Activated CD4-positive, alpha-beta memory T cell treated with anti-CD3 and anti-CD28 coated beads, Interleukin-2, amount 10 ng/mL, durations not matched to agents 7 days and 5 days (primary cell): Measurements from ENCODE around the gene OR52A5. TPM values are rescaled to one million over a fixed set of nuclear protein-coding genes. Genes with fewer than 3 reads are reported as not detected.

Experiments
- CTCF ChIA-PET: fragments of 350-600 bp; sonication (Branson Sonifier 250); formaldehyde crosslinking; loops from one replicate; lab custom pipeline; 2021; ENCODE audit warnings: antibody characterized with exemption, inconsistent platforms; lab: Charles Lee
- POLR2A ChIA-PET: fragments of 350-600 bp; sonication (Branson Sonifier 250); formaldehyde crosslinking; loops from one replicate; lab custom pipeline; 2021; ENCODE audit warnings: antibody characterized with exemption; lab: Charles Lee
- DNase-seq: peaks from one replicate; pipeline ENCODE4 v3.0.0-alpha.2; 2020
- H3K27ac Mint-ChIP-seq: one replicate; pipeline ENCODE4 v1.8.0; 2021; ENCODE audit warnings: mild to moderate bottlenecking, mixed read lengths
- H3K27me3 Mint-ChIP-seq: one replicate; pipeline ENCODE4 v1.8.0; 2021; ENCODE audit warnings: mixed read lengths
- H3K36me3 Mint-ChIP-seq: one replicate; pipeline ENCODE4 v1.8.0; 2021; ENCODE audit warnings: low read depth, mixed read lengths
- H3K4me1 Mint-ChIP-seq: one replicate; pipeline ENCODE4 v1.8.0; 2021; ENCODE audit warnings: mixed read lengths
- H3K4me3 Mint-ChIP-seq: one replicate; pipeline ENCODE4 v1.8.0; 2021; ENCODE audit warnings: mild to moderate bottlenecking, mixed read lengths
- H3K9me3 Mint-ChIP-seq: one replicate; pipeline ENCODE4 v1.8.0; 2021; ENCODE audit warnings: mixed read lengths
- total RNA-seq, 2 experiments: library from RNA; stranded (reverse); gene quantifications; one replicate each; pipeline ENCODE4 v1.2.3, GENCODE V29; 2021

OR52A5 gene
- total RNA-seq, 2 experiments from 2014 or later, result not detected

DNA sequence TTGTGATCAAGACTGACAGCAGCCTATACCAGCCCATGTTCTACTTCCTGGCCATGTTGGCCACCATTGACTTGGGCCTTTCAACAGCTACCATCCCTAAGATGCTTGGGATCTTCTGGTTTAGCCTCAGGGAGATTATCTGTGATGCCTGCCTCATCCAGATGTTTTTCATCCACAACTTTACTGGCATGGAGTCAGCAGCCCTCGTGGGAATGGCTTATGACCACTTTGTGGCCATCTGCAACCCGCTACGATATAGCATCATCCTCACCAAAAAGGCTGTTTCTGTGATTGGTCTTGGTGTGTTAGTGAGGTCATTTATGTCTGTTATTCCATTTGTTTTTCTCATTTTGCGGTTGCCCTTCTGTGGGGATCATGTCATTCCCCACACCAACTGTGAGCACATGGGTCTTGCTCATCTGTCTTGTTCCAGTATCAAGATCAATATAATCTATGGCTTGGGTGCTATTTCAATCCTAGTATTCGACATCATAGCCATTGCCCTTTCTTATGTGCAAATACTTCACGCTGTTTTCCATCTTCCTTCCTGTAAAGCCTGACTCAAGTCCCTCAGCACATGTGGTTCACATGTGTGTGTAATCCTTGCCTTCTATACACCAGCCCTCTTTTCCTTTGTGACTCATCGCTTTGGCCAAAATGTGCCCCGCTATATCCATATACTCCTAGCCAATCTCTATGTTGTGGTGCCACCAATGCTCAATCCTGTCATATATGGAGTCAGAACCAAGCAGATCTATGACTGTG is 45.2 kb downstream of the OR52A5 start:
- H3K27ac Mint-ChIP-seq, result no peak overlapping the region
- ChIA-PET POLR2A (no interaction called here), CTCF (no interaction called here)
- H3K9me3 Mint-ChIP-seq, result no peaks in the 10 kb centered on the region
- no peaks in the 10 kb centered on the region for H3K36me3 Mint-ChIP-seq
- no peak for DNase-seq
- no peak overlapping the region for H3K4me3 Mint-ChIP-seq
- no peaks in the 10 kb centered on the region for H3K27me3 Mint-ChIP-seq
- no peaks in the 10 kb centered on the region for H3K4me1 Mint-ChIP-seq

DNA sequence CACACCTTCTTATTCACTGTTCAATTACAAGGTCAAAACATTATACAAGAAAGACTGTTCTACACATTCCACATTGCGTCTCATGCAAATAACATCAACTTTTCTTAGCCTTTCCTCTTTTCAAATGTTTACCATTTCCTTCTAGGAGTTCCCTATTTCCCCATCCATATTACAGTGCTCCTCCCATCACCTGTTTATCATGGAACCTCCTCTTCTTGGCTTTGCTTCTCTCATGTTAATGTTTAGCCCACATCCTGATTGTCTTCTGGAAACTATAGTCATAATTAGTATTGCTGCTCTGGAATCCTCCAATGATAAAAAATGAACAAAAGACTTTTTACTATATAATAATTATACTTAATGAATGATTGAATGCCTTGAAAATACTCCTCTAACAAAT is 47.5 kb downstream of the OR52A5 start:
- Mint-ChIP-seq H3K4me3 (no peak overlapping the region), H3K36me3 (no peaks in the 10 kb centered on the region), H3K27me3 (no peaks in the 10 kb centered on the region), H3K9me3 (no peaks in the 10 kb centered on the region), H3K27ac (no peak overlapping the region), H3K4me1 (no peaks in the 10 kb centered on the region)
- POLR2A ChIA-PET, result no interaction called here
- no peak for DNase-seq
- CTCF ChIA-PET, result no interaction called here

DNA sequence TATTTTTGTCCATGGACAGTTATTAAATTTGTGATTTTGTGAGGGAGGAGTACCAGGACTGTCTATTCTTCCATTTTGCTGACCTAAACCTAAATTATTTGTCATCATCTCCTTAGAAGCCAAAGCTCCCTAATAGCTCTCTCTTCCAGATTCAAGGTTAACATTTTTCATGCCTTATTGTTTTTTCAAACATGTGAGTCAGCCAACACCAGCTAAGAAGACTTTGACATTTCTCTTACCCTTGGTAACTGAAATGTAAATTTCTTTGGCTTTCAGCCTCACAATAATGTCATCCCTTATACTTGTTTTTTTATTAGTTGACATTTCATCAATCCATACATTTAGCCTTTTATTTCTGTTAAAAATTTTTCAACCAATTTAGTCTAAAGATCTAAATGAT is 49.6 kb downstream of the OR52A5 start:
- H3K4me3 Mint-ChIP-seq, result no peak overlapping the region
- H3K9me3 Mint-ChIP-seq, result no peaks in the 10 kb centered on the region
- CTCF ChIA-PET, result no interaction called here
- no peaks in the 10 kb centered on the region for H3K36me3 Mint-ChIP-seq
- H3K27me3 Mint-ChIP-seq, result no peaks in the 10 kb centered on the region
- POLR2A ChIA-PET, result no interaction called here
- no peaks in the 10 kb centered on the region for H3K4me1 Mint-ChIP-seq
- DNase-seq, result no peak
- H3K27ac Mint-ChIP-seq, result no peak overlapping the region

DNA sequence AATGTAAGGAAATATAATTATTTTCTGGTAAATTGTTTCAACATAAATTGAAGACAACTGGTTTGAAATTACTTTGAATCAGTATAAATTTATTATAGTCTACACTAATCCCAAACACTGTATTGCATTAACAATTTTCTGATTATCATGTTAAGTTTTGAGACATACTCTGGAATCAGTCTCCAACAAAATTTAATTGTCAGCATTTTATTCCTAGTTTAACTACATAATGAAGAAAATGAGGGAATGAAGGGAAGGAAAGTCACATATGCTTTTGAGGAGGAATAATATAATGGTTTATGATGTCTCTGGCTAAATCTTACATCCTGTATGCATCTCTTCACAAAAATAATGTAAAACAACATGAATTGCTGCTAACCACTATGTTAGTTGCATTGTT is 54.6 kb downstream of the OR52A5 start:
- no peak for DNase-seq
- Mint-ChIP-seq H3K27ac (no peak overlapping the region), H3K36me3 (no peaks in the 10 kb centered on the region), H3K27me3 (no peaks in the 10 kb centered on the region), H3K4me1 (no peaks in the 10 kb centered on the region), H3K9me3 (no peaks in the 10 kb centered on the region), H3K4me3 (no peak overlapping the region)
- CTCF ChIA-PET, result no interaction called here
- POLR2A ChIA-PET, result no interaction called here

GRCh38 chr11:5081405-5081804 is 56.8 kb downstream of the OR52A5 start:
- no peak overlapping the region for H3K4me3 Mint-ChIP-seq
- ChIA-PET CTCF (no interaction called here), POLR2A (no interaction called here)
- H3K27me3 Mint-ChIP-seq, result no peaks in the 10 kb centered on the region
- no peak overlapping the region for H3K27ac Mint-ChIP-seq
- H3K36me3 Mint-ChIP-seq, result no peaks in the 10 kb centered on the region
- no peak for DNase-seq
- H3K4me1 Mint-ChIP-seq, result no peaks in the 10 kb centered on the region
- no peaks in the 10 kb centered on the region for H3K9me3 Mint-ChIP-seq

Other genes with a start within 250 kb of the OR52A5 start
- gene OR51A7, start 234.6 kb downstream of the OR52A5 start, total RNA-seq, result not detected
- gene OR51G2, start 219.0 kb downstream of the OR52A5 start, total RNA-seq, result not detected
- not detected for gene OR51G1, start 214.0 kb downstream of the OR52A5 start, total RNA-seq
- gene OR51A4, start 190.8 kb downstream of the OR52A5 start, total RNA-seq, result not detected
- not detected for gene OR51A2, start 182.6 kb downstream of the OR52A5 start, total RNA-seq
- not detected for gene OR51L1, start 143.5 kb downstream of the OR52A5 start, total RNA-seq
- gene OR52J3, start 91.8 kb downstream of the OR52A5 start, total RNA-seq, result not detected
- not detected for gene OR52E2, start 78.7 kb downstream of the OR52A5 start, total RNA-seq
- gene OR52E1, start 68.8 kb downstream of the OR52A5 start, total RNA-seq, result not detected
- gene OR52A1, start 16.4 kb upstream of the OR52A5 start, total RNA-seq, result not detected
- not detected for gene OR51V1, start 62.3 kb upstream of the OR52A5 start, total RNA-seq
- gene HBB, start 88.7 kb upstream of the OR52A5 start, total RNA-seq, result not detected
- not detected for gene HBD, start 96.1 kb upstream of the OR52A5 start, total RNA-seq
- not detected for gene HBG1, start 111.5 kb upstream of the OR52A5 start, total RNA-seq
- not detected for gene HBG2, start 116.4 kb upstream of the OR52A5 start, total RNA-seq
- not detected for gene HBE1, start 131.6 kb upstream of the OR52A5 start, total RNA-seq
- gene OR51B4, start 163.6 kb upstream of the OR52A5 start, total RNA-seq, result not detected
- gene OR51B2, start 185.9 kb upstream of the OR52A5 start, total RNA-seq, result not detected
- not detected for gene OR51B5, start 205.2 kb upstream of the OR52A5 start, total RNA-seq
- not detected for gene OR51B6, start 213.2 kb upstream of the OR52A5 start, total RNA-seq
- gene OR51M1, start 245.5 kb upstream of the OR52A5 start, total RNA-seq, result not detected